Smooth muscle cell (in vitro differentiated cells): Measurements from ENCODE around the gene CFB. TPM values are rescaled to one million over a fixed set of nuclear protein-coding genes. Genes with fewer than 3 reads are reported as not detected.

Source experiments
- DNase-seq: peaks from one replicate; lab custom pipeline; 2025; ENCODE audit not compliant: unreplicated experiment; lab: John Stamatoyannopoulos, UW
- H2AFZ ChIP-seq: fragments of 200-600 bp; sonication (generic); 2 replicates; pipeline ENCODE4 v1.6.0; 2016; ENCODE audit warnings: antibody characterized with exemption, low read depth, mild to moderate bottlenecking
- H3F3A ChIP-seq: fragments of 200-600 bp; sonication (generic); 2 replicates; pipeline ENCODE4 v1.6.0; 2017; ENCODE audit warnings: antibody characterized with exemption, low read depth
- H3K27ac ChIP-seq: fragments of 200-600 bp; sonication (generic); 2 replicates; pipeline ENCODE4 v1.5.1; 2016; ENCODE audit warnings: low read depth, mild to moderate bottlenecking
- H3K27me3 ChIP-seq: fragments of 200-600 bp; sonication (generic); 2 replicates; pipeline ENCODE4 v1.6.1; 2016; ENCODE audit warnings: low read depth, mild to moderate bottlenecking
- H3K36me3 ChIP-seq: fragments of 200-600 bp; sonication (generic); 2 replicates; pipeline ENCODE4 v1.5.1; 2016; ENCODE audit warnings: low read depth
- H3K4me1 ChIP-seq: fragments of 200-600 bp; sonication (generic); 2 replicates; pipeline ENCODE4 v1.5.1; 2016; ENCODE audit warnings: low read depth
- H3K4me2 ChIP-seq: fragments of 200-600 bp; sonication (generic); 2 replicates; pipeline ENCODE4 v1.6.0; 2016; ENCODE audit warnings: mild to moderate bottlenecking
- H3K4me3 ChIP-seq: fragments of 200-600 bp; sonication (generic); 2 replicates; pipeline ENCODE4 v1.5.1; 2016; ENCODE audit warnings: mild to moderate bottlenecking
- H3K79me2 ChIP-seq: fragments of 200-600 bp; sonication (generic); 2 replicates; pipeline ENCODE4 v1.6.0; 2016; ENCODE audit warnings: low read depth, mild to moderate bottlenecking
- H3K9ac ChIP-seq: fragments of 200-600 bp; sonication (generic); 2 replicates; pipeline ENCODE4 v1.6.0; 2016; ENCODE audit warnings: low read depth
- H3K9me3 ChIP-seq: fragments of 200-600 bp; sonication (generic); replicated peaks from 2 replicates; pipeline ENCODE4 v1.5.1; 2016; ENCODE audit warnings: low read depth
- H4K20me1 ChIP-seq: fragments of 200-600 bp; sonication (generic); 2 replicates; pipeline ENCODE4 v1.6.0; 2016; ENCODE audit warnings: low read depth
- WGBS: methylation state at CpG from one replicate; pipeline ENCODE4 v1.1.7; 2016; ENCODE audit warnings: low lambda C conversion rate; 5-methylcytosine and 5-hydroxymethylcytosine counted together
- polyA plus RNA-seq: library from polyadenylated mRNA; unstranded; fragments of >200 nt; fragmentation: Nextera tagmentation; extraction: Ambion mirVana; gene quantifications from 2 replicates; pipeline ENCODE4 v1.2.1, GENCODE V29; 2016
- total RNA-seq: library from RNA; depleted of rRNA; stranded (reverse); fragments of >200 nt; gene quantifications from 2 replicates; pipeline ENCODE4 v1.2.3, GENCODE V29; 2014
- TF ChIP-seq, protein P1 (sequence below): fragments of 200-600 bp; sonication (generic); IDR thresholded peaks from 2 replicates; pipeline ENCODE4 v1.5.1; 2017; ENCODE audit warnings: borderline replicate concordance, mild to moderate bottlenecking, antibody characterized with exemption; ENCODE audit not compliant: insufficient read depth, poor library complexity, severe bottlenecking

Gene CFB
- total and polyA plus RNA-seq, 2 experiments from 2014 or later = 2.3 TPM; not detected in 1

DNA sequence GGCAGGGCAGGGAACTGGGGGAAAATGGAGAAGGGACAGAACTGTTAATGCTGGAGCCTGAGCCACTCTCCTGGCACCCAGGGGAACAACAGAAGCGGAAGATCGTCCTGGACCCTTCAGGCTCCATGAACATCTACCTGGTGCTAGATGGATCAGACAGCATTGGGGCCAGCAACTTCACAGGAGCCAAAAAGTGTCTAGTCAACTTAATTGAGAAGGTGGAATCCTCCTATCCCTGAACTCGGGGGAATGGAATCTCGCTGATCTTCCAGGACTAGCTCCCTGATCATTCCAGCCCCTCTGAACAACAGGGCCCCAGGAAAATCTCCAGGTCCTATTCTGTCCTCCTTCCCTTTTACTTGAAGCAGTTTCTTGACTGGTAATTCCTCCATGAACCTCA lies 2.0 kb downstream of the CFB start:
- Histone ChIP-seq H3K79me2 (no peaks in the 10 kb centered on the region), H3K27ac (no peak overlapping the region), H3K9me3 (no peaks in the 10 kb centered on the region), H3K4me3 (no peak overlapping the region), H3K36me3 (no peaks in the 10 kb centered on the region), H3K9ac (no peak overlapping the region), H3K27me3 (peaks cover 18% of the 10 kb centered on the region), H2AFZ (no peak overlapping the region), H4K20me1 (no peaks in the 10 kb centered on the region), H3F3A (peaks cover 5% of the 10 kb centered on the region), H3K4me1 (no peaks in the 10 kb centered on the region), H3K4me2 (no peak overlapping the region)
- TF ChIP-seq, protein P1, sequence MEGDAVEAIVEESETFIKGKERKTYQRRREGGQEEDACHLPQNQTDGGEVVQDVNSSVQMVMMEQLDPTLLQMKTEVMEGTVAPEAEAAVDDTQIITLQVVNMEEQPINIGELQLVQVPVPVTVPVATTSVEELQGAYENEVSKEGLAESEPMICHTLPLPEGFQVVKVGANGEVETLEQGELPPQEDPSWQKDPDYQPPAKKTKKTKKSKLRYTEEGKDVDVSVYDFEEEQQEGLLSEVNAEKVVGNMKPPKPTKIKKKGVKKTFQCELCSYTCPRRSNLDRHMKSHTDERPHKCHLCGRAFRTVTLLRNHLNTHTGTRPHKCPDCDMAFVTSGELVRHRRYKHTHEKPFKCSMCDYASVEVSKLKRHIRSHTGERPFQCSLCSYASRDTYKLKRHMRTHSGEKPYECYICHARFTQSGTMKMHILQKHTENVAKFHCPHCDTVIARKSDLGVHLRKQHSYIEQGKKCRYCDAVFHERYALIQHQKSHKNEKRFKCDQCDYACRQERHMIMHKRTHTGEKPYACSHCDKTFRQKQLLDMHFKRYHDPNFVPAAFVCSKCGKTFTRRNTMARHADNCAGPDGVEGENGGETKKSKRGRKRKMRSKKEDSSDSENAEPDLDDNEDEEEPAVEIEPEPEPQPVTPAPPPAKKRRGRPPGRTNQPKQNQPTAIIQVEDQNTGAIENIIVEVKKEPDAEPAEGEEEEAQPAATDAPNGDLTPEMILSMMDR = no peak
- 90% methylated on average over 4 of the region's 4 CpGs for WGBS
- no peak for DNase-seq

DNA sequence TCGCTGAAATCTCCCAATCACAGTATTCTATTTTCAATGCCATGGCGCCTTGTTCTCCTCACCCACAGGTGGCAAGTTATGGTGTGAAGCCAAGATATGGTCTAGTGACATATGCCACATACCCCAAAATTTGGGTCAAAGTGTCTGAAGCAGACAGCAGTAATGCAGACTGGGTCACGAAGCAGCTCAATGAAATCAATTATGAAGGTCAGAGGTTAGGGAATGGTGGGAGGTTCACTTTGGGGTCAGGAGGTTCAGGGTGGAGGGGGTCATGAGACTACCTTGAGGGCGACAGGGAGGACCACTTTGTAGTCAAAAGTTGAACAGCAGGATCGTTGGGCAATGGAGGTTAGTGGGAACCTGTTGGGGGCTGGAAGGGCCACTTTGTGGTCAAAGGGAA lies 2.4 kb downstream of the CFB start:
- H3K9me3 ChIP-seq = no peaks in the 10 kb centered on the region
- no peak for DNase-seq
- 96% methylated on average over 5 of the region's 5 CpGs for WGBS
- no peak overlapping the region for H3K27ac ChIP-seq
- H3K4me2 ChIP-seq = no peak overlapping the region
- no peaks in the 10 kb centered on the region for H4K20me1 ChIP-seq
- peaks cover 6% of the 10 kb centered on the region for H3F3A ChIP-seq
- no peaks in the 10 kb centered on the region for H3K79me2 ChIP-seq
- no peak overlapping the region for H2AFZ ChIP-seq
- no peaks in the 10 kb centered on the region for H3K4me1 ChIP-seq
- no peaks in the 10 kb centered on the region for H3K36me3 ChIP-seq
- no peak overlapping the region for H3K4me3 ChIP-seq
- TF ChIP-seq, protein P1 = no peak
- peaks cover 18% of the 10 kb centered on the region for H3K27me3 ChIP-seq
- H3K9ac ChIP-seq = no peak overlapping the region

DNA sequence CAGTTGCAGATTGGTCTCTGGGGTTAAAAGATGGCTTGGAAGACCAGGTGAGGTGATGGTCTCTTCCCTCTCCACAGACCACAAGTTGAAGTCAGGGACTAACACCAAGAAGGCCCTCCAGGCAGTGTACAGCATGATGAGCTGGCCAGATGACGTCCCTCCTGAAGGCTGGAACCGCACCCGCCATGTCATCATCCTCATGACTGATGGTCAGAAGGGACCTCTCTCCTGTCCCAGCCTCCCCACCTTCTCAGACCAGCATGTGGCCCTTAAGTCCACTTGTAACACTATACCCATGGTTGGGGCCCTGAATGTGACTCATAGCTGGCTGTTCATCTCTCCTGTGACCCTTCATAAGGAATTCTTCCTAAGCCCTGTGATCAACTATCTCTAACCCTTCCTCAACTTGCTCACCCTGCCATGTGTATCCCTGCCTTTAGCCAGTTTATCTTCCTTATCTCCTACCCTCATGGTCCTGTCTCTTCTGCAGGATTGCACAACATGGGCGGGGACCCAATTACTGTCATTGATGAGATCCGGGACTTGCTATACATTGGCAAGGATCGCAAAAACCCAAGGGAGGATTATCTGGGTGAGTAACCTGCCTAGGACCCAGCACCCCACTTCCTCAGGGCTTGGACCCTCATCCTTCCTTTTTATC lies 3.0 kb downstream of the CFB start:
- TF ChIP-seq, protein P1 = no peak
- H3K36me3 ChIP-seq = no peaks in the 10 kb centered on the region
- no peaks in the 10 kb centered on the region for H3K4me1 ChIP-seq
- DNase-seq = no peak
- H3K79me2 ChIP-seq = no peaks in the 10 kb centered on the region
- H2AFZ ChIP-seq = no peak overlapping the region
- H3F3A ChIP-seq = peaks cover 6% of the 10 kb centered on the region
- H3K4me3 ChIP-seq = no peak overlapping the region
- 95% methylated on average over 6 of the region's 6 CpGs for WGBS
- H3K9ac ChIP-seq = no peak overlapping the region
- H4K20me1 ChIP-seq = no peaks in the 10 kb centered on the region
- no peak overlapping the region for H3K27ac ChIP-seq
- peaks cover 12% of the 10 kb centered on the region for H3K27me3 ChIP-seq
- no peaks in the 10 kb centered on the region for H3K9me3 ChIP-seq
- H3K4me2 ChIP-seq = no peak overlapping the region

DNA sequence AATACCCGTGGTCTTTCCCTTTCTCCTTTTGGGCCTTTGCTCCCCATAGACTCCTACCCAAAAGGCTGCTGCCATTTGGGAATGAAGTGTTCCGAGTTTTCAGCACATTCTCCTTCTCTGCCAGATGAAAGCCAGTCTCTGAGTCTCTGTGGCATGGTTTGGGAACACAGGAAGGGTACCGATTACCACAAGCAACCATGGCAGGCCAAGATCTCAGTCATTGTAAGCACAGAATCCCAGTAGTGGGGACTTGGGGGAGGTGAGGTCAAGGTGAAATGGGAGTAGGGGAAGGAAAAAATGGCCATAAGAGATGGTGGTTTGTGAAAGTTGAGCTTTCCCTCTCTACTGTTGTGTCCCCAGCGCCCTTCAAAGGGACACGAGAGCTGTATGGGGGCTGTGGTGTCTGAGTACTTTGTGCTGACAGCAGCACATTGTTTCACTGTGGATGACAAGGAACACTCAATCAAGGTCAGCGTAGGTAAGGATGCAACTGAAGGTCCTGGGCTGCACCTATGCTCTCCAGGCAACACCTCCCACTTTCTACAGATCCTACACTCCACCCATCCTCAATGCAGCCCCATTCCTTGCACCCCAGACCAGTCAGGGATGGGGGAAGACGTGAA lies 4.1 kb downstream of the CFB start:
- Histone ChIP-seq H3K36me3 (peaks cover 4% of the 10 kb centered on the region), H4K20me1 (no peaks in the 10 kb centered on the region), H3K27me3 (peaks cover 3% of the 10 kb centered on the region), H3K9ac (no peak overlapping the region), H3K27ac (no peak overlapping the region), H3K79me2 (no peaks in the 10 kb centered on the region), H3K4me1 (no peaks in the 10 kb centered on the region), H3F3A (peaks cover 6% of the 10 kb centered on the region), H2AFZ (no peak overlapping the region), H3K4me3 (no peak overlapping the region), H3K4me2 (no peak overlapping the region), H3K9me3 (no peaks in the 10 kb centered on the region)
- 91% methylated on average over 7 of the region's 7 CpGs for WGBS
- DNase-seq = no peak
- TF ChIP-seq, protein P1 = no peak
